HG03045 (cell line): ENCODE measurements around the gene TTYH2.

Source experiments
- ATAC-seq: cut with Tn5 transposase; IDR thresholded peaks from one replicate; pipeline ENCODE4 v1.9.1; 2021; ENCODE audit warnings: mild to moderate bottlenecking, moderate library complexity; ENCODE audit not compliant: unreplicated experiment

Gene TTYH2

GRCh38 chr17:74213861-74214391 is 555 bp downstream of the TTYH2 start:
- ATAC-seq = no peak

DNA sequence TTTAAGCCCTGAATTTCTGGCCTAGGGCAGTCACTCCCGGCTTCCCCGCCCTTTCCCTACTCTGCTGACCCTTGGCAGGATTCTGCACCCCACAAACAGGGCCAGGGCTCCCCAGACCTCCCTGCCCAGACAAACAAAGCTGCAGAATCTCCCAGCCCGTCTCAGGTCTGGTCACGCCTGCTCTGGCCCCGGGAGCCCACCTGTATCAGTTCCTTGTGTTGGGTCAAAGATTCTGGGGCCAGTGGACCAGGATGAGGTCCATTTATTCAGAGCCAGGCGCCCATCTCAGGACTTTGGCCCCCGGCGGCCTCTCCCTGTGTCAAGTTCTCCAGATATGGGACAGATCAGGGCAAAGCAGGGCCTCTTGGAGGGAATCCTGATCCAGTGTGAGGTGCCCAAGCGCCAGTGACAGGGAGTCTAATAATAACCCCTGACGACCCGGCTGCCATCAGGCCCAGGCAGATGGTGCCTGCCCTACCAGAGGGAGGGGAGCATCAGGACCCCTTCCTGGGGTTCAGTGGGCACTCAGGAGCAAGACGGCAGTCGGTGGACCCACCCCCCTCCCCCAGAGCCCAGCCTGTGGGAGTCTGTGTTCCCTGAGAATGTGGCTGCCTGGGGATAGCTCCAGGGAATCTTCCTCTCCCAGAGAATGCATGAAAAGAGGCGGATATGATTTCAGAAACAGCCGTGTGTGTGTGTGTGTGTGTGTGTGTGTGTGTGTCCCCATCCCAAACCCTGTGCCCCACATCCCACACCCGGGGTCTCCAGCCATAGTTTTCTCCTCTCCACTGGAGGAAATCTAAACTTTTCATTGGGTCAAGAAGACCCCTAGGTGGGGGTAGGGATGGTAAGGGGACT is 1.3 kb downstream of the TTYH2 start:
- ATAC-seq = no peak

DNA sequence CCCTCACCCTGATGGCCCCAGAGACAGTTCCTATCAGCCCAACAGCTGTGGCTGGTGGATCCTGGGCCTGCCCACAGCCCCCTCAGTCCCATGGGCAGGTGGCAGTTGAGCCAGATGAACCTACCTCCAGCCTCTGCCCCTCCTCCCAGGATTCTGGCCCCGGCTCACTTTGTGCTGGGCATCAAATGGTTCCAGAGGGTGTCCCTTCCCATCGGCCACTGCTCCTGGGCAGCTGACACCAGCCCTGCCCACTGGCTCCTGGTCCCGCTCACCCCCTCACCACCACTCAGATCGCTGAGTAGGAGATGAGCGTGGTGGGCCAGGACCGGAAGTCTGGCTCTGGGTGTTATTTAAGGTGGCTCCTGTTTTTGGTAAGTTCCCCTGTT is 2.0 kb downstream of the TTYH2 start:
- no peak for ATAC-seq

DNA sequence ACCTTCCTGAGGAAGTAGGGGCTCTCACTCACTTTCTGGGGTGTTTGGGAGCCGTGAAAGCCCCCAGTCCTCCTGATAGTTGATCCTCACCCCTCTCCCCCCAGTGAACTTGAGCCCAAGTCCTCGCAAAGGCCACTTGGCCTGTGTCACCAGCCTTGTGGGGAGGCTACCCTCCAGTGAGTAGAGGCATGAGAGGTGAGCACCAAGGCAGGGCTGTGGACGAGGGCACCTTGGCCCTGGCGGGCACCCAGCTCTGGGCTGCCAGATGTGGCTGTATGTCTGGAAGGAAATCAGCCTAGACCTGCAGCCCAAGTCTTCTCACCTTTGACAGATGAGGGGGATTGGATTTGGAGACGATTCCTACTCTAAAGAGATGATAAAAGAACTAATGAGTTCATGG is 3.1 kb downstream of the TTYH2 start:
- no peak for ATAC-seq

DNA sequence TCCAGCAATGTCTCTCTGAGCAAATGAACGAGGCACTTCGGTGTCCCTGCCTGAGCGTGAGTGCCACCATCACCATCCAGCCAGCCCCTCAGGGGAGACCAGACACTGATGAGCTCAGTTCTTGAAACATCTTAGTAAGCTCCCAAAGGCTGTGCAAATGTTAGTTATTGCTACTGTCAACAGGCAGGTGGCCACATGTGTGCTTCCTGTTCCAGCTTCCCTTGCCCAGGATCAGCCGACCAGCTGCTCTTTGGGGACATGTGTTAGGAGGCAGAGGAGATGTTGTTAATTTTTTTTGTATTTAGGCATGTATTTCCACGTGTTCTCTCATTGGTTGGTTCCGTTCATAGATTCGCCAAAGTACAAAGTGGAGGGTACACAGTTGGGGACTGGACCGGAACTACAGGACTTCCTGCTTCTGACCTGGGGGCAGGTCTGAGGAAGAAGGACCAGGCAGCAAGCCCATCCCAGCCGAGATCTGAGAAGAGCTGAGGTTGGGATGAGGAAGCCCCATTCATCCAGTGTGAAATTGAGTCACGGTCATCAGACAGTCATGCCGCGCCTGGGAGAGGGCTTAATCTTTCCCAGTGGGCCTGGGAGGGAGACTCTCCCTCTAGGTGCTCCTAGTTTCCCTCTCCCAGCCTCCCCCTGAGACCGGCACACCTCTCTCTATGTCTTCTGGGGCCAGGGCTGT is 3.8 kb downstream of the TTYH2 start:
- no peak for ATAC-seq

DNA sequence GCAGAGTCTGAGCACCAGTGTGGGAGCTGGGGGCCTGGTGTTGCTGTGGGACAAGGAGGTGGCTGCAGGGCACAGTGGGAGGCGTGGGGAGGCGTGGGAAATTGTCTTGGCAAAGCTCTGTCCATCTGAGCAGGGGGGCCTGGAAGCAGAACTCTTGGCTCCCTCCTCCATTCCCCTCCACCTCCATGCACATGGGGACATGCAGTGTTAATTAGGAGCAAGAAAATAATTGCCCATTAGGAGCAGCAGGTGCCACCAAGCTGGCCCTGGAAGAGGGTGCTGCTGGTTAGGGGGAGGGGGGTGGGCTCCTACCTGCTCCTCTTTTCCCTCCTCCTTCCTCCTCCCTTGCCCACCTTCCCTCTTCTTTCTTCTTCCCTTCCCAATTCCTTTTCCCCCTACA is 4.5 kb downstream of the TTYH2 start:
- ATAC-seq = no peak

GRCh38 chr17:74218436-74218835 is 5.1 kb downstream of the TTYH2 start:
- ATAC-seq = no peak

DNA sequence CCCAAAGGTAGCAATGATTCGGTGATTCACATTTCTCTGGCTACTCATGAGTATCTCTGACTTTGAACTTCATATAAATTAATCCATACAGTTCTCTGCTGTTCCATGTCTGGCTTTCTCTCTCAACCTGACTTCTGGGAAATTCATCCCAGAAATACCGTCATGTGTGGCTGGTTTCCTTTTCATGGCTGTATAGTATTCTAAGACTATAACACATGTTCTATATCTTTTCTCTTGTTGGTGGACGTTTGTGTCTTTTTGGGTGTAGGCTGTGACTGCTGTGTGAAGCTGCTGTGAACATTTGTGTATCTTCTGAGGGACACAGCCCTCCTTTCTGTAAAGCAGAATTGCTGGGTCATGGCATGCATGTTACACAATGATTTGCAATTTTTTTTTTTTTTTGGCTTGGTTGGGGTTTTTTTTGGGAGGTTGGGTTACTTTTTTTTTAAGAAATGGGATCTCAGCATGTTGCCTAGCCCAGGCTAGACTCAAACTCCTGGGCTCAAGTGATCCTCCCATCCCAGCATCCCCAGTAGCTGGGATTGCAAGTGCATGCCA is 6.3 kb downstream of the TTYH2 start:
- no peak for ATAC-seq

DNA sequence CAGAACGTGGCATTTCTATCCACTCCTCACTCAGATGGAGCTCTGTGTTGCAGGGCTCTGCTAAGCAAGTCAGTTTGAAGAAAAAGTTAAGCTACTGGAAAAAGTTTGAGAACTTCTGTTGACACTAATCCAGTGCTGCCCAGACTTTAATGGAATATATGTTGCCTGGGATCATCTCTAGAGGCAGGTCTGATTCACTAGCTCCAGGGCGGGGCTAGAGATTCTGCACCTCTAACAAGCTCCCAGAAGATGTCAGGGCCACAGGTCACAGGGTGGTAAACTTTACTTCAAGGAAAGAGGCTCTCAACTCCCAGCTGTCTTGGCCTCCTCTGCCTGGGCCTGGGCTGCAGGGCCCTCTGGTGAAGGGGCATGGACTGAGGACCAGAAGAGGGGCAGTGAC is 6.8 kb downstream of the TTYH2 start:
- ATAC-seq = no peak

- ATAC-seq = no peak
Observed at GRCh38 chr17:74220946-74221818, 7.8 kb downstream of the TTYH2 start.

GRCh38 chr17:74222399-74222798 is 9.0 kb downstream of the TTYH2 start:
- no peak for ATAC-seq

DNA sequence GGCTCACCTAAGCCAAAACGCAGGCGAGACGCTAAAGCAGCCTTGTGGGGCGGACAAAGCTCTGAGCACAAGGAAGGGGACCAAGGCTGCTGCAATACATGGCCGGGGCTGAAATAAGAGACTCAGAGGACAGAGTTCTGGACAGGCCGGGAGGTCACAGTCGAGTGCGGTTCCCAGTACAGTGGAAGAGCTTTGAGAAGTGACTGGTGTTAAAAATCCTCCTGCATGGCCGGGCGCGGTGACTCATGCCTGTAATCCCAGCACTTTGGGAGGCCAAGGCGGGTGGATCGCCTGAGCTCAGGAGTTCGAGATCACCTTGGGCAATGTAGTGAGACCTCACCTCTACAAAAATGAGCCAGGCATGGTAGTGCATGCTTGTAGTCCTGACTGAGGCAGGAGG is 10.5 kb downstream of the TTYH2 start:
- no peak for ATAC-seq

- no peak for ATAC-seq
Observed at GRCh38 chr17:74224959-74225725, 11.8 kb downstream of the TTYH2 start.

- no peak for ATAC-seq
Observed at GRCh38 chr17:74226252-74226651, 12.9 kb downstream of the TTYH2 start.

DNA sequence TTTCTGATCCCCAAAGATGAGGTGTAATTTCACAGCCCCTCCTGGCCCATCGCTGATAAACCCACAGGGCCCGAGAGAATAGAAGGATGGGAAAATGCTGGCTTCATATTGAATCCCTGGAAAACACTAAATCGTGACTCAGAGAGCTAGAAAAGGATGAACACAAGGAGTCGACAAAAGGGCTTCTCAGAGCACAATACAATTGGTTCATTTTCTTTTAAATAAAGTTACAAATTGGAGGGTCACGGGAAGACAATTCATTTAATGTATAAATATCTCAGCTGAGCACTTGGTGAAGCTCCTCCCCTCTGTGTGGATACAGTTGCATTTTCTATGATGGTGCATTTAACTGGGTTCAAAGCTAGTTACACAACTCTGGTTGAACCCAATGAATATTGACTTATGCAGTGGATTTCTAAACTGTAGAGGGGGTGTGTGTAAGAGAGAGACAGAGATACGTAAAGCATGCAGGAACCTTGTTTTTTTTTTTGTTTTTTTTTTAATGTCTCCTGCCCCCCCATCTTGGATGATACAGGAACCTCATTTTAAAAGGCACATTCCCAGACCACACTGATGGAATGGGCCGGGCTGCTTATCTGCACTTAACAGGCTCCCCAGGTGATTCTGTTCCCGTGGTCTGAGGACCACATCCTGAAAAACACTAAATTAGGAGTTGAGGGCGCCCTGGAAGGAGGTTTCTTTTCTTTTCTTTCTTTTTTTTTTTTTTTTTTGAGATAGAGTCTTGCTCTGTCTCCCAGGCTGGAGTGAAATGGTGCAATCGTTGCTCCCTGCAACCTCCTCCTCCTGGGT is 14.1 kb downstream of the TTYH2 start:
- no peak for ATAC-seq

DNA sequence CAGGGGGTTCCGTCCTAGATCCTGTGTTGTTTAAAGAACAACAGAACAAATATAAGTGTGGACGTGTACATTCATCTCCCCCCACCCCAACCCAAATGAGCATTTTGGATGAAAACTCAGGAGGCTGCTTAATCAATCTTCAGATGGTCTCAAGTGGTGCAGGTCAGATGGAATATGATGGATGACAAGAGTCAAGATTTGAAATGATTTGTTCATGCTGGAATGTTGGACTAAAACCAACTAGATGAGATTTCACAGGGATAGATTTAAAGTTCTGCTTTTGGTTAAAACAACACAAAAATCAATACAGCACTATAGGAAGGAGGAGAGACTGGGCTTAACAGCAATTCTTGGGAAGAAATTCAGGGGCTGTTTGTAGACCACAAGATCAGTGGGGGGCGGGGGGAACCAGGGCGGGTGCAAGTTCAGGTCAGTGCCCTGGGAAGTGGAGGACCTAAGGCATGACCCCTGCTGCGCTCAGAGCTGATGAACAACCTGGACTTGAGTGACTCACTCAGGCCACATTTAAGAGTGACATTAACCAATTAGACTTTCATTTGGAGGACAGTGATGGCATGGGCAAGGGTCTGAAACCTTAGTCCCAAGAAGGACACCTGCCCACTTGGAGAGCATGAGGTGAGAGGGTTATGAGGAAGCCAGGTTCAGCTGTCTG is 15.1 kb downstream of the TTYH2 start:
- ATAC-seq = no peak

GRCh38 chr17:74230896-74231295 is 17.5 kb downstream of the TTYH2 start:
- no peak for ATAC-seq

GRCh38 chr17:74231928-74232907 is 18.8 kb downstream of the TTYH2 start:
- no peak for ATAC-seq
